Inflammatory macrophage treated with lipopolysaccharide for 4 hours (primary cell): ENCODE measurements around the gene SCGB2A2.

ENCODE experiments used
- DNase-seq: peaks from one replicate; pipeline ENCODE4 v3.0.0-alpha.2; 2020

SCGB2A2 gene

GRCh38 chr11:62307950-62308349, 38.0 kb downstream of the SCGB2A2 start:
- DNase-seq, result no peak

- no peak for DNase-seq
These were observed 40.0 kb downstream of the SCGB2A2 start for GRCh38 chr11:62309991-62310390.

- peak; percentile 78 for DNase-seq
These were observed 45.5 kb downstream of the SCGB2A2 start for GRCh38 chr11:62315431-62315830.

DNA sequence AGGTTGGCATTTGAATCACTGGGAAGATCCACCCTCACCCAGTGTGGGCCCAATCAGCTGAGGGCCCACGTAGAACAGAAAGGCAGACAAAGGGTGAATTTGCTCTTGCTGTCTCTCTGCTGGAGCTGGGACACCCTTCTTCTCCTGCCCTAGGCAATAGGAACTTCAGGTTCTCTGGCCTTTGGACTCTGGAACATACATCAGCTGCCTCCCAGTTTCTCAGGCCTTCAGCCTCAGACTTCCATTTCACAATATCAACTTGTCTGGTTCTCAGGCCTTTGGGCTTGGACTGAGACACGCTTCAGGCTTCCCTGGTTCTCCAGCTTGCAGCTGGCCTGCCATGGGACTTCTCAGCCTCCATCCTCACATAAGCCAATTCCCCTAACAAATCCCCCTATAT, 52.6 kb downstream of the SCGB2A2 start:
- DNase-seq, result no peak
